ENCODE measurements around the gene OR5B21.

OR5B21 gene

GRCh38 chr11:58490827-58491226 is 17.1 kb downstream of the OR5B21 start:
- no peak for DNase-seq

GRCh38 chr11:58487170-58487569 is 20.7 kb downstream of the OR5B21 start:
- DNase-seq, result no peak

- DNase-seq, result no peak
Observed at GRCh38 chr11:58485961-58486360, 21.9 kb downstream of the OR5B21 start.

- peak; percentile 27 for DNase-seq
Observed at GRCh38 chr11:58471892-58472291, 36.0 kb downstream of the OR5B21 start.

GRCh38 chr11:58466293-58466692 is 41.6 kb downstream of the OR5B21 start:
- no peak for DNase-seq

GRCh38 chr11:58465690-58466089 is 42.2 kb downstream of the OR5B21 start:
- DNase-seq, result peak; percentile 21
